Measurements from ENCODE around the gene KLHL35. TPM values are rescaled to one million over a fixed set of nuclear protein-coding genes. Genes with fewer than 3 reads are reported as not detected.
A peak's percentile ranks its signal among the peaks of the same experiment; 100 is the strongest.

The KLHL35 gene
- total RNA-seq, 2 experiments from 2014 or later: 0.14 to 0.17 TPM

GRCh38 chr11:75408957-75409219, 24.1 kb downstream of the KLHL35 start:
- Mint-ChIP-seq H3K27me3 (ENCODE audit: low read depth) (no peaks in the 10 kb centered on the region), H3K9me3 (no peaks in the 10 kb centered on the region), H3K4me1 (ENCODE audit: low read depth) (peaks cover 26% of the 10 kb centered on the region), H3K27ac (no peak overlapping the region), H3K36me3 (ENCODE audit: low read depth) (peaks cover 51% of the 10 kb centered on the region), H3K4me3 (no peak overlapping the region)
- CTCF ChIA-PET: interaction anchor here (1.0 to 2.0 kb wide), 4 partner anchors 9 to 135 kb away, joined by 4 to 11 read pairs (median 4); partner anchors contain the start of gene RPS3
- no peak for DNase-seq
- intact Hi-C loops (cut with micrococcal nuclease): no loop called here

GRCh38 chr11:75406338-75406777, 26.6 kb downstream of the KLHL35 start:
- no peak for DNase-seq
- peaks cover 51% of the 10 kb centered on the region for H3K4me1 Mint-ChIP-seq (ENCODE audit: low read depth)
- intact Hi-C loops (cut with micrococcal nuclease): no loop called here
- H3K9me3 Mint-ChIP-seq: no peaks in the 10 kb centered on the region
- CTCF ChIA-PET: interaction anchor here (0.7 to 1.3 kb wide), 2 partner anchors 18 to 124 kb away, joined by 3 read pairs; no protein-coding TSS in a partner anchor
- peaks cover 64% of the 10 kb centered on the region for H3K36me3 Mint-ChIP-seq (ENCODE audit: low read depth)
- no peak overlapping the region for H3K4me3 Mint-ChIP-seq
- H3K27me3 Mint-ChIP-seq (ENCODE audit: low read depth): no peaks in the 10 kb centered on the region
- peak overlapping the region; percentile 44 for H3K27ac Mint-ChIP-seq

DNA sequence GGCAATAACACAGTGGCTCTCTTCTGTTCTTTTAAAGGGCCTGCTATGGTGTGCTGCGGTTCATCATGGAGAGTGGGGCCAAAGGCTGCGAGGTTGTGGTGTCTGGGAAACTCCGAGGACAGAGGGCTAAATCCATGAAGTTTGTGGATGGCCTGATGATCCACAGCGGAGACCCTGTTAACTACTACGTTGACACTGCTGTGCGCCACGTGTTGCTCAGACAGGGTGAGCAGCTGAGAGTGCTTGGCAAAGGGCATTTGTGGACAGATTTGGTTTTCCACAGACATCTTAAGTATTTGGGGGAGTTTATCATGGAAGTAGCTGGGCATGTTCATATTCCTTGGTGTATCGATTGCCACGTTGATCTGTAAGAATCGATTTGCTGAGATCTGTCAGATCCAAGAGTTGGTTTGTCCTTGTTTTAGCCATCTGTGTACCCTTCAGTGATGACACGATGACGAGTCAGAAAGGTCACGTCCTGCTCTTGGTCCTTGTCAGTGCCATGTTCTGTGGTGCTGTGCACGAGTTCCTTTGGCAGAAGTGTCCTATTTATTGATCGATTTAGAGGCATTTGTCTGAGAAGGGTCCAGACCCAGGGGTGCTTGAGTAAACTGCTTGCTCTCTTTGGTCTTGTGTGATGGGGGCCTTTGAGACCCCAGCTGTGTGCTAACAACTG, 28.9 kb downstream of the KLHL35 start:
- H3K27ac Mint-ChIP-seq: peak overlapping the region; percentile 6
- H3K27me3 Mint-ChIP-seq (ENCODE audit: low read depth): no peaks in the 10 kb centered on the region

GRCh38 chr11:75403037-75403436, 30.0 kb downstream of the KLHL35 start:
- Mint-ChIP-seq H3K4me3 (peak overlapping the region; percentile 92), H3K4me1 (ENCODE audit: low read depth) (peaks cover 63% of the 10 kb centered on the region), H3K36me3 (ENCODE audit: low read depth) (peaks cover 79% of the 10 kb centered on the region), H3K27me3 (ENCODE audit: low read depth) (no peaks in the 10 kb centered on the region), H3K9me3 (no peaks in the 10 kb centered on the region), H3K27ac (peak overlapping the region; percentile 92)
- intact Hi-C loops (cut with micrococcal nuclease): no loop called here
- CTCF ChIA-PET: interaction anchor here (0.9 kb wide), 1 partner anchor 126 kb away, joined by 3 read pairs; no protein-coding TSS in a partner anchor
- no peak for DNase-seq

More for the DNA sequence above, 28.9 kb downstream of the KLHL35 start:
- no peak for DNase-seq
- Mint-ChIP-seq H3K36me3 (ENCODE audit: low read depth) (peaks cover 86% of the 10 kb centered on the region), H3K4me1 (ENCODE audit: low read depth) (peaks cover 62% of the 10 kb centered on the region), H3K4me3 (no peak overlapping the region), H3K9me3 (no peaks in the 10 kb centered on the region)
- intact Hi-C loops (cut with micrococcal nuclease): no loop called here
- CTCF ChIA-PET: interaction anchor here (1.0 kb wide), 1 partner anchor 15 kb away, joined by 3 read pairs; no protein-coding TSS in a partner anchor

DNA sequence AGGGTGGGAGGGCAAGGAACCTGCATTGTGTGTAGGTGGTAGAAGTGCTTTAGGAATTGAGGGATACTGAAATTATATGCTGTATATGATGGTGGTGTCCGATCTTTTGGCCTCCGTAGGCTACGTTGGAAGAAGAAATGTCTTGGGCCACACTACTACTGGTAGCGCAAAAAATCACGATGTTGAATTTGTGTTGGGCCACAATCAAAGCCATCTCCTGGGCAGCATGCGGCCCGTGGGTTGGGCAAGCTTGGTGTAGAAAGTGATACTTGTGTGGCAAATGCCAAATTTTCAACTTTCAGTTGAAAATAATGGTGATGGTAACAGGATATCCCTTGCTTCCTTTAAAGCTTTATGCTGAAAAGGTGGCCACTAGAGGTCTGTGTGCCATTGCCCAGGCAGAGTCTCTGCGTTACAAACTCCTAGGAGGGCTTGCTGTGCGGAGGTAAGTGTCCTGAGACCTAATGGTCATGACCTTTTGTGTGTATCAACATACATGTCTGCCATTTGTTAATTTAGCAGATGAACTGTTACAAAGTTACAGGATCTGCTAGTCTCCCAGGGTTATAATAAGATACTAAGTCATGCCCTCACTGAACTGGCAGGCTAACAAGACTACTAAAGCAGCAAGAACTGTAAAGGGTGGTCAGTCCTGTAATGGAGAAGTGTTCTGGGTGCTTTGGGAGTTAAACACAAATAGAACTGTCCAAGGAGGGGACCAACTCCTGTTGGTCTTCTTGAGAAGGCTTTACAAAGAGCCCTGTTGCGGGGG, 30.8 kb downstream of the KLHL35 start:
- H3K27ac Mint-ChIP-seq: peak overlapping the region; percentile 92
- peak overlapping the region; percentile 92 for H3K4me3 Mint-ChIP-seq
- CTCF ChIA-PET: interaction anchor here (0.9 kb wide), 1 partner anchor 126 kb away, joined by 3 read pairs; no protein-coding TSS in a partner anchor
- intact Hi-C loops (cut with micrococcal nuclease): no loop called here
- peaks cover 73% of the 10 kb centered on the region for H3K36me3 Mint-ChIP-seq (ENCODE audit: low read depth)
- H3K9me3 Mint-ChIP-seq: no peaks in the 10 kb centered on the region
- DNase-seq: no peak
- peaks cover 59% of the 10 kb centered on the region for H3K4me1 Mint-ChIP-seq (ENCODE audit: low read depth)
- H3K27me3 Mint-ChIP-seq (ENCODE audit: low read depth): no peaks in the 10 kb centered on the region

GRCh38 chr11:75400146-75400865, 32.7 kb downstream of the KLHL35 start:
- no peaks in the 10 kb centered on the region for H3K27me3 Mint-ChIP-seq (ENCODE audit: low read depth)
- no peaks in the 10 kb centered on the region for H3K9me3 Mint-ChIP-seq
- DNase-seq: no peak
- intact Hi-C loops (cut with micrococcal nuclease): no loop called here
- CTCF ChIA-PET: interaction anchor here (0.6 to 2.1 kb wide), 6 partner anchors 8 to 149 kb away, joined by 3 to 11 read pairs (median 6); no protein-coding TSS in a partner anchor
- peak overlapping the region; percentile 92 for H3K27ac Mint-ChIP-seq
- peak overlapping the region; percentile 92 for H3K4me3 Mint-ChIP-seq
- peaks cover 49% of the 10 kb centered on the region for H3K4me1 Mint-ChIP-seq (ENCODE audit: low read depth)
- peaks cover 57% of the 10 kb centered on the region for H3K36me3 Mint-ChIP-seq (ENCODE audit: low read depth)

GRCh38 chr11:75399344-75400145, 33.5 kb downstream of the KLHL35 start, which contains the start of gene RPS3:
RPS3 (plus strand) TSS chr11:75399518; CDS start chr11:75399548, 30 bp downstream.
- CTCF ChIA-PET: interaction anchor here (0.6 to 2.1 kb wide), 6 partner anchors 9 to 150 kb away, joined by 3 to 11 read pairs (median 6); no protein-coding TSS in a partner anchor
- Mint-ChIP-seq H3K4me1 (ENCODE audit: low read depth) (peaks cover 44% of the 10 kb centered on the region), H3K4me3 (peak within 1 kb of the TSS; percentile 92), H3K27me3 (ENCODE audit: low read depth) (no peaks in the 10 kb centered on the region), H3K9me3 (no peaks in the 10 kb centered on the region), H3K36me3 (ENCODE audit: low read depth) (peaks cover 53% of the 10 kb centered on the region), H3K27ac (peak within 1 kb of the TSS; percentile 92)
- peak; percentile 90 for DNase-seq
- intact Hi-C loops (cut with micrococcal nuclease): loop anchor here (1.0 to 10.0 kb wide), 5 partner anchors 11 to 450 kb away; partner anchors contain the start of genes KLHL35, SPCS2, UVRAG and XRRA1

DNA sequence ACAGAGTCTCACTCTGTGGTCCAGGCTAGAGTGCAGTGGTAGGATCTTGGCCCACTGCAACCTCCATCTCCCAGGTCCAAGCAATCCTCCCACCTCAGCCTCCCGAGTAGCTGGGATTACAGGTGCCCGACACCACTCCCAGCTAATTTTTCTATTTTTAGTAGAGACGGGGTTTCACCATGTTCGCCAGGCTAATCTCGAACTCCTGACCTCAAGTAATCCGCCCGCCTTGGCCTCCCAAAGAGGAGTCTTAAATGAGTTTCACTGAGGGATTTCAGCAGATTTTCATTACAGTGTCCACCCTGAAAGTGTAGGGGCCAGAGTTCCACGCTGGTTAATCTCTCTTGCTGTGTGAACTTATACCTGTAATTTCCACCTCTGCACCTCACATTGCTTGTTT, 34.1 kb downstream of the KLHL35 start:
- DNase-seq: no peak
- intact Hi-C loops (cut with micrococcal nuclease): loop anchor here (1.0 to 10.0 kb wide), 5 partner anchors 11 to 450 kb away; partner anchors contain the start of genes KLHL35, SPCS2, UVRAG and XRRA1
- no peaks in the 10 kb centered on the region for H3K9me3 Mint-ChIP-seq
- H3K36me3 Mint-ChIP-seq (ENCODE audit: low read depth): peaks cover 47% of the 10 kb centered on the region
- H3K4me3 Mint-ChIP-seq: peak overlapping the region; percentile 92
- H3K27ac Mint-ChIP-seq: peak overlapping the region; percentile 92
- CTCF ChIA-PET: interaction anchor here (1.3 to 1.6 kb wide), 2 partner anchors 9 to 14 kb away, joined by 3 to 11 read pairs; no protein-coding TSS in a partner anchor
- peaks cover 40% of the 10 kb centered on the region for H3K4me1 Mint-ChIP-seq (ENCODE audit: low read depth)
- no peaks in the 10 kb centered on the region for H3K27me3 Mint-ChIP-seq (ENCODE audit: low read depth)

GRCh38 chr11:75394085-75394840, 38.7 kb downstream of the KLHL35 start:
- intact Hi-C loops (cut with micrococcal nuclease): loop anchor here (10.0 kb wide), 1 partner anchor 421 kb away; the partner anchor contains the start of gene UVRAG
- DNase-seq: no peak
- Mint-ChIP-seq H3K4me3 (no peak overlapping the region), H3K27ac (no peak overlapping the region), H3K27me3 (ENCODE audit: low read depth) (no peaks in the 10 kb centered on the region), H3K36me3 (ENCODE audit: low read depth) (peaks cover under 1% of the 10 kb centered on the region), H3K9me3 (no peaks in the 10 kb centered on the region), H3K4me1 (ENCODE audit: low read depth) (peaks cover 5% of the 10 kb centered on the region)
- CTCF ChIA-PET: interaction anchor here (0.6 to 1.5 kb wide), 2 partner anchors 14 to 795 kb away, joined by 5 read pairs; no protein-coding TSS in a partner anchor

- no peaks in the 10 kb centered on the region for H3K9me3 Mint-ChIP-seq
- H3K4me3 Mint-ChIP-seq: no peak overlapping the region
- H3K27me3 Mint-ChIP-seq (ENCODE audit: low read depth): no peaks in the 10 kb centered on the region
- intact Hi-C loops (cut with micrococcal nuclease): loop anchor here (10.0 kb wide), 1 partner anchor 425 kb away; the partner anchor contains the start of gene UVRAG
- no peak for DNase-seq
- CTCF ChIA-PET: interaction anchor here (0.6 to 12.2 kb wide), 10 partner anchors 8 to 147 kb away, joined by 4 to 374 read pairs (median 9); no protein-coding TSS in a partner anchor
- H3K27ac Mint-ChIP-seq: no peak overlapping the region
- peaks cover 3% of the 10 kb centered on the region for H3K4me1 Mint-ChIP-seq (ENCODE audit: low read depth)
- H3K36me3 Mint-ChIP-seq (ENCODE audit: low read depth): no peaks in the 10 kb centered on the region
These were observed 43.1 kb downstream of the KLHL35 start for GRCh38 chr11:75389925-75390324.

Measured in activated naive CD4-positive, alpha-beta T cell treated with anti-CD3 and anti-CD28 coated beads for 36 hours (primary cell).